Measurements from ENCODE around the gene GLT6D1. TPM values are rescaled to one million over a fixed set of nuclear protein-coding genes. Genes with fewer than 3 reads are reported as not detected.

Gene GLT6D1
- total RNA-seq, 4 donors from 2014 or later = not detected

GRCh38 chr9:135582966-135583687 is 56.2 kb downstream of the GLT6D1 start:
- no peak for DNase-seq (ENCODE audit: low spot score in 2 of 2)

GRCh38 chr9:135582541-135582940 is 56.8 kb downstream of the GLT6D1 start:
- Histone ChIP-seq H3K36me3 (no peaks in the 10 kb centered on the region), H3K4me3 (no peak overlapping the region), H3K4me1 (no peaks in the 10 kb centered on the region), H3K27me3 (no peaks in the 10 kb centered on the region), H3K9me3 (no peaks in the 10 kb centered on the region), H3K27ac (no peak overlapping the region)
- TF ChIP-seq, protein P1, sequence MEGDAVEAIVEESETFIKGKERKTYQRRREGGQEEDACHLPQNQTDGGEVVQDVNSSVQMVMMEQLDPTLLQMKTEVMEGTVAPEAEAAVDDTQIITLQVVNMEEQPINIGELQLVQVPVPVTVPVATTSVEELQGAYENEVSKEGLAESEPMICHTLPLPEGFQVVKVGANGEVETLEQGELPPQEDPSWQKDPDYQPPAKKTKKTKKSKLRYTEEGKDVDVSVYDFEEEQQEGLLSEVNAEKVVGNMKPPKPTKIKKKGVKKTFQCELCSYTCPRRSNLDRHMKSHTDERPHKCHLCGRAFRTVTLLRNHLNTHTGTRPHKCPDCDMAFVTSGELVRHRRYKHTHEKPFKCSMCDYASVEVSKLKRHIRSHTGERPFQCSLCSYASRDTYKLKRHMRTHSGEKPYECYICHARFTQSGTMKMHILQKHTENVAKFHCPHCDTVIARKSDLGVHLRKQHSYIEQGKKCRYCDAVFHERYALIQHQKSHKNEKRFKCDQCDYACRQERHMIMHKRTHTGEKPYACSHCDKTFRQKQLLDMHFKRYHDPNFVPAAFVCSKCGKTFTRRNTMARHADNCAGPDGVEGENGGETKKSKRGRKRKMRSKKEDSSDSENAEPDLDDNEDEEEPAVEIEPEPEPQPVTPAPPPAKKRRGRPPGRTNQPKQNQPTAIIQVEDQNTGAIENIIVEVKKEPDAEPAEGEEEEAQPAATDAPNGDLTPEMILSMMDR (IDR thresholded peaks at IDR 0.05) = no peak
- TF ChIP-seq POLR2A (IDR thresholded peaks at IDR 0.05) = no peak
- no peak for TF ChIP-seq EP300 (IDR thresholded peaks at IDR 0.05)
- WGBS, 2 donors = 86 to 95% methylated on average over 10 to 14 of the region's 14 CpGs
- DNase-seq (ENCODE audit: low spot score in 2 of 2) = no peak

More at GRCh38 chr9:135582966-135583687, 56.2 kb downstream of the GLT6D1 start:
- TF ChIP-seq, protein P1 (IDR thresholded peaks at IDR 0.05) = no peak
- TF ChIP-seq EP300 (IDR thresholded peaks at IDR 0.05) = no peak
- TF ChIP-seq POLR2A (IDR thresholded peaks at IDR 0.05) = no peak
- H3K27me3 ChIP-seq = no peaks in the 10 kb centered on the region
- 67 to 68% methylated on average over 16 of the region's 19 CpGs for WGBS, 2 donors
- no peaks in the 10 kb centered on the region for H3K36me3 ChIP-seq
- H3K4me1 ChIP-seq = no peaks in the 10 kb centered on the region
- H3K9me3 ChIP-seq = no peaks in the 10 kb centered on the region
- H3K27ac ChIP-seq = no peak overlapping the region
- H3K4me3 ChIP-seq = no peak overlapping the region

DNA sequence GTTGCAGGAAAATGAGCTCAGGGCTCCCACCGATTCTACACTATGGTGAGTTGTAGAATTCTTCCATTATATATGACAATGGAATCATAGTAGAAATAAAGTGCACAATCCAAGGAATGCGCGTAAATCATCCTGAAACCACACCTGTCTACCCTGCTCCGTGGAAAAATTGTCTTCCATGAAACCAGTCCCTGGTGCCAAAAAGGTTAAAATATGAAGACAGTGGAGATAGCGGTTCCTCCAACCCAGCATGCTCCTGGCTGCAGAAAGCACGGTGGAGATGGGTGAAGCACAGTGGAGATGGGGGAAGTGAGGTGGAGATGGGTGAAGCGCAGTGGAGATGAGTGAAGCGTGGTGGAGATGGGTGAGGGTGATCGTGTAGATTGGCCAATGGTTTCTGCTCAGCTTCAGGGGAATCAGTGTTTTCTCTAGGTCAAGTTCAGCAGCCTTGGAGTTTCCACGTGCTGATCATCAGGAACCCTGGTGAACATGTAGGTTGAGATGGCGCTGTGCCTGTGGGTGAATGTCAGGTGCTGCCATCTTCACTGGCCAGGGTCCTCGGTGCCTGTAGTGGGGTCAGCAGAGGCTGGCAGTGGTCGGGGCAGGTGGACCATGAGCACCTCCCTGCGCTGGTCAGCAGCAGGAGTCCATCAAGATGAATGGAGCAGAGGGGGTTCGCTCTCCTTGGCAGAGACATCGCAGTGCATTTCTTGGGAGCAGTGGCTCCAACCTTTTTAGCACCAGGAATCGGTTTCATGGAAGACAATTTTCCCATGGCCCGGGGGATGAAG is 57.5 kb downstream of the GLT6D1 start:
- Histone ChIP-seq H3K9me3 (no peaks in the 10 kb centered on the region), H3K4me1 (no peaks in the 10 kb centered on the region), H3K4me3 (no peak overlapping the region), H3K27ac (no peak overlapping the region), H3K36me3 (no peaks in the 10 kb centered on the region), H3K27me3 (no peaks in the 10 kb centered on the region)
- WGBS, 2 donors = 87 to 89% methylated on average over 18 of the region's 18 CpGs
- no peak for DNase-seq (ENCODE audit: low spot score in 2 of 2)
- no peak for TF ChIP-seq POLR2A (IDR thresholded peaks at IDR 0.05)
- TF ChIP-seq, protein P1 (IDR thresholded peaks at IDR 0.05) = no peak
- TF ChIP-seq EP300 (IDR thresholded peaks at IDR 0.05) = no peak

GRCh38 chr9:135580664-135581380 is 58.5 kb downstream of the GLT6D1 start:
- Histone ChIP-seq H3K9me3 (no peaks in the 10 kb centered on the region), H3K36me3 (no peaks in the 10 kb centered on the region), H3K27ac (no peak overlapping the region), H3K27me3 (no peaks in the 10 kb centered on the region), H3K4me3 (no peak overlapping the region), H3K4me1 (no peaks in the 10 kb centered on the region)
- WGBS, 2 donors = 85 to 92% methylated on average over 11 of the region's 11 CpGs
- TF ChIP-seq POLR2A (IDR thresholded peaks at IDR 0.05) = no peak
- no peak for TF ChIP-seq EP300 (IDR thresholded peaks at IDR 0.05)
- TF ChIP-seq, protein P1 (IDR thresholded peaks at IDR 0.05) = no peak
- no peak for DNase-seq (ENCODE audit: low spot score in 2 of 2)
